ENCODE results near the gene NABP1.
"Not testable (repeated sequence)": the region's sequence is repeated elsewhere in the genome, so short reads cannot be mapped to it uniquely, and the experiment has no call there.

- TF ChIP-seq MXD4 (CRISPR knock-in tag; IDR thresholded peaks at IDR 0.05; ENCODE audit: borderline replicate concordance); ZBTB21 (CRISPR knock-in tag; IDR thresholded peaks at IDR 0.05; ENCODE audit: borderline replicate concordance); ZNF138 (CRISPR knock-in tag; conservative IDR thresholded peaks at IDR 0.05); CTCF (IDR thresholded peaks at IDR 0.05); CREB1 (CRISPR knock-in tag; IDR thresholded peaks at IDR 0.05); ESRRA (CRISPR knock-in tag; IDR thresholded peaks at IDR 0.05; ENCODE audit: borderline replicate concordance); ZNF121 (CRISPR knock-in tag; IDR thresholded peaks at IDR 0.05); JUN (CRISPR knock-in tag; IDR thresholded peaks at IDR 0.05); PRDM15 (CRISPR knock-in tag; IDR thresholded peaks at IDR 0.05); IRF1 (CRISPR knock-in tag; IDR thresholded peaks at IDR 0.05): not testable (repeated sequence)
Measured at GRCh38 chr2:191644613-191645012, 33.3 kb upstream of the NABP1 start.

Measured in WTC11 (cell line).